Parathyroid adenoma (tissue), 2 donors: ENCODE results near the gene PLCB1.
"Not testable (repeated sequence)": the region's sequence is repeated elsewhere in the genome, so short reads cannot be mapped to it uniquely, and the experiment has no call there.

Source experiments
- H2AFZ ChIP-seq: fragments of 300-600 bp; sonication (generic); one replicate; pipeline ENCODE4 v1.7.0; 2017; ENCODE audit warnings: antibody characterized with exemption, mild to moderate bottlenecking
- H3K27ac ChIP-seq: fragments of 300-600 bp; sonication (generic); one replicate; pipeline ENCODE4 v1.7.0; 2017
- H3K27me3 ChIP-seq: fragments of 300-600 bp; sonication (generic); one replicate; pipeline ENCODE4 v1.7.0; 2017; ENCODE audit warnings: low read length; ENCODE audit not compliant: control insufficient read depth, insufficient read depth
- H3K36me3 ChIP-seq: fragments of 300-600 bp; sonication (generic); one replicate; pipeline ENCODE4 v1.7.0; 2017; ENCODE audit warnings: low read length; ENCODE audit not compliant: control insufficient read depth, insufficient read depth
- H3K4me1 ChIP-seq: fragments of 300-600 bp; sonication (generic); one replicate; pipeline ENCODE4 v1.7.0; 2017; ENCODE audit warnings: control low read depth
- H3K4me2 ChIP-seq: fragments of 300-600 bp; sonication (generic); one replicate; pipeline ENCODE4 v1.7.0; 2017; ENCODE audit warnings: low read length
- H3K4me3 ChIP-seq: fragments of 300-600 bp; sonication (generic); one replicate; pipeline ENCODE4 v1.7.0; 2017; ENCODE audit warnings: low read depth, low read length
- H3K79me2 ChIP-seq: fragments of 300-600 bp; sonication (generic); one replicate; pipeline ENCODE4 v1.7.0; 2017; ENCODE audit warnings: control low read depth
- H3K9ac ChIP-seq: fragments of 300-600 bp; sonication (generic); one replicate; pipeline ENCODE4 v1.7.0; 2017; ENCODE audit warnings: mild to moderate bottlenecking
- H3K9me3 ChIP-seq: fragments of 300-600 bp; sonication (generic); one replicate; pipeline ENCODE4 v1.7.0; 2017; ENCODE audit warnings: low read length; ENCODE audit not compliant: control insufficient read depth
- CTCF ChIP-seq: fragments of 300-600 bp; sonication (generic); IDR thresholded peaks from one replicate; pipeline ENCODE4 v1.7.0; 2017; ENCODE audit warnings: antibody characterized with exemption, mild to moderate bottlenecking
- donor health status: primary hyperparathyroidism.

PLCB1 gene

GRCh38 chr20:8156235-8157079 lies 24.4 kb downstream of the PLCB1 start:
- no peak overlapping the region for H3K27ac ChIP-seq
- H3K4me1 ChIP-seq = peaks cover 12% of the 10 kb centered on the region
- TF ChIP-seq CTCF = no peak
- H3K4me3 ChIP-seq = no peak overlapping the region
- H2AFZ ChIP-seq = no peak overlapping the region
- H3K4me2 ChIP-seq = no peak overlapping the region
- H3K27me3 ChIP-seq = no peaks in the 10 kb centered on the region
- H3K36me3 ChIP-seq = no peaks in the 10 kb centered on the region
- H3K9ac ChIP-seq = no peak overlapping the region
- peaks cover 44% of the 10 kb centered on the region for H3K79me2 ChIP-seq
- H3K9me3 ChIP-seq = no peaks in the 10 kb centered on the region

- H3K4me1 ChIP-seq, H3K9me3 ChIP-seq, H3K36me3 ChIP-seq, H2AFZ ChIP-seq, H3K9ac ChIP-seq, H3K27ac ChIP-seq, H3K4me2 ChIP-seq, H3K4me3 ChIP-seq, H3K27me3 ChIP-seq: not testable (repeated sequence)
- peaks cover 53% of the 10 kb centered on the region for H3K79me2 ChIP-seq
Observed at GRCh38 chr20:8159217-8159616, 27.2 kb downstream of the PLCB1 start.

- peaks cover 48% of the 10 kb centered on the region for H3K79me2 ChIP-seq
- no peak overlapping the region for H3K9ac ChIP-seq
- no peaks in the 10 kb centered on the region for H3K9me3 ChIP-seq
- H3K36me3 ChIP-seq = no peaks in the 10 kb centered on the region
- no peaks in the 10 kb centered on the region for H3K27me3 ChIP-seq
- peak overlapping the region; percentile 3 for H3K27ac ChIP-seq
- TF ChIP-seq CTCF = no peak
- no peak overlapping the region for H2AFZ ChIP-seq
- peaks cover 4% of the 10 kb centered on the region for H3K4me1 ChIP-seq
- H3K4me2 ChIP-seq = no peak overlapping the region
- no peak overlapping the region for H3K4me3 ChIP-seq
Observed at GRCh38 chr20:8161264-8162071, 29.4 kb downstream of the PLCB1 start.

- Histone ChIP-seq H3K4me2 (no peak overlapping the region), H3K36me3 (no peaks in the 10 kb centered on the region), H3K27me3 (no peaks in the 10 kb centered on the region), H3K9ac (no peak overlapping the region), H3K27ac (no peak overlapping the region), H3K4me1 (peaks cover 6% of the 10 kb centered on the region), H2AFZ (no peak overlapping the region), H3K79me2 (peaks cover 44% of the 10 kb centered on the region), H3K4me3 (no peak overlapping the region), H3K9me3 (no peaks in the 10 kb centered on the region)
- no peak for TF ChIP-seq CTCF
Observed at GRCh38 chr20:8162610-8163009, 30.5 kb downstream of the PLCB1 start.

GRCh38 chr20:8163543-8163942 lies 31.5 kb downstream of the PLCB1 start:
- H3K27ac ChIP-seq = no peak overlapping the region
- H3K4me3 ChIP-seq = no peak overlapping the region
- no peak overlapping the region for H2AFZ ChIP-seq
- no peaks in the 10 kb centered on the region for H3K9me3 ChIP-seq
- peaks cover 41% of the 10 kb centered on the region for H3K79me2 ChIP-seq
- H3K4me2 ChIP-seq = no peak overlapping the region
- no peaks in the 10 kb centered on the region for H3K27me3 ChIP-seq
- TF ChIP-seq CTCF = no peak
- H3K9ac ChIP-seq = no peak overlapping the region
- H3K36me3 ChIP-seq = no peaks in the 10 kb centered on the region
- H3K4me1 ChIP-seq = peaks cover 16% of the 10 kb centered on the region
